Measurements from ENCODE around the gene HS2ST1.

DNA sequence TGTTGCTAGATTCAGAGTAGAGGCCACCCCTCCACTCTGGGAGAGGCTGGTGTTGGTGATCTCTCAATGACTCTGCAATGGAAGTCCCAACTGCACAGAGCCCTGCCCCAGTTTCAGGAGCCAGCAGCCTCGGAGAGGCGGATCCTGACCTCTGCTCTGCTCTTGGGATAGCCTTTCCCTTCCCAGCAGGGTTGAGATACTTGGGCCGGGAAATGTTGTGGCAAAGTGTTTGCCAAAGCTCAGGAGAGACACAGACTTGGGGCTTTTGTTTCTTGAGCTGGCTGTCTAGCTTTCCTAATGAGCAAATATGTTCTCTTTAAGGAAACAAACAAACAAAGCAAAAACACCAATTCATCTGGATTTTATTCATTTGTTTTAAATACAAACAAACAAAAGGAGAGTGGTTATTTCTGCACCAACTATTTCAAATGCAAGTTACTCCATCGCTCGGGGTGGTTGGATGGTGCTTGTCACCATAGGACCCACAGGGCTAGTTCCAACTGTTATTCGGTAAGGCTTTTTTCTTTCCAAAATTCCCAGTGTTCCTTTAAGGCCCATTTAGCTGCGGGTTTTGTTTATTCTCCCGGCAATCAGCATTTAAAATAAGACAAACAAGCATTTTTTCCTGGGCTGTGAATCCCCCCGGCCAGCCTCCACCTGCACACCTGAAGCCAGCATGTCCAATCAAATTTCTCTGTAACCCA is 220.3 kb downstream of the HS2ST1 start:
- TF ChIP-seq EP300 (IDR thresholded peaks at IDR 0.05) (no peak), POLR2A (IDR thresholded peaks at IDR 0.05) (no peak)
- TF ChIP-seq, protein P1, sequence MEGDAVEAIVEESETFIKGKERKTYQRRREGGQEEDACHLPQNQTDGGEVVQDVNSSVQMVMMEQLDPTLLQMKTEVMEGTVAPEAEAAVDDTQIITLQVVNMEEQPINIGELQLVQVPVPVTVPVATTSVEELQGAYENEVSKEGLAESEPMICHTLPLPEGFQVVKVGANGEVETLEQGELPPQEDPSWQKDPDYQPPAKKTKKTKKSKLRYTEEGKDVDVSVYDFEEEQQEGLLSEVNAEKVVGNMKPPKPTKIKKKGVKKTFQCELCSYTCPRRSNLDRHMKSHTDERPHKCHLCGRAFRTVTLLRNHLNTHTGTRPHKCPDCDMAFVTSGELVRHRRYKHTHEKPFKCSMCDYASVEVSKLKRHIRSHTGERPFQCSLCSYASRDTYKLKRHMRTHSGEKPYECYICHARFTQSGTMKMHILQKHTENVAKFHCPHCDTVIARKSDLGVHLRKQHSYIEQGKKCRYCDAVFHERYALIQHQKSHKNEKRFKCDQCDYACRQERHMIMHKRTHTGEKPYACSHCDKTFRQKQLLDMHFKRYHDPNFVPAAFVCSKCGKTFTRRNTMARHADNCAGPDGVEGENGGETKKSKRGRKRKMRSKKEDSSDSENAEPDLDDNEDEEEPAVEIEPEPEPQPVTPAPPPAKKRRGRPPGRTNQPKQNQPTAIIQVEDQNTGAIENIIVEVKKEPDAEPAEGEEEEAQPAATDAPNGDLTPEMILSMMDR (IDR thresholded peaks at IDR 0.05): no peak
